HAP-1 (cell line): ENCODE measurements around the gene IP6K2.

Source experiments
- DNase-seq, 2 experiments: peaks; one replicate each; pipeline ENCODE4 v3.0.0-alpha.2; 2016 to 2020; ENCODE audit warnings: low spot score in 2 of 2
- H3K27me3 ChIP-seq: fragments of 250-450 bp; sonication (Bioruptor Pico); 2 replicates; pipeline ENCODE4 v1.5.1; 2020; ENCODE audit warnings: low read depth, mild to moderate bottlenecking, moderate library complexity
- H3K36me3 ChIP-seq: fragments of 250-450 bp; sonication (Bioruptor Pico); replicated peaks from 2 replicates; pipeline ENCODE4 v1.5.1; 2020; ENCODE audit warnings: mild to moderate bottlenecking
- H3K4me1 ChIP-seq: fragments of 250-450 bp; sonication (Bioruptor Pico); 2 replicates; pipeline ENCODE4 v1.5.1; 2020; ENCODE audit warnings: mild to moderate bottlenecking
- H3K4me3 ChIP-seq: fragments of 250-450 bp; sonication (Bioruptor Pico); 2 replicates; pipeline ENCODE4 v1.5.1; 2020; ENCODE audit warnings: mild to moderate bottlenecking, moderate library complexity
- H3K9me3 ChIP-seq: fragments of 250-450 bp; sonication (Bioruptor Pico); 2 replicates; pipeline ENCODE4 v1.5.1; 2020; ENCODE audit warnings: mild to moderate bottlenecking, moderate library complexity
- in situ Hi-C: fragments of 300-500 bp; cut with MboI; formaldehyde crosslinking; loops from 3 replicates; pipeline ENCODE4 v1.14.3; 2020; ENCODE audit warnings: low sequenced_read_pairs, inconsistent platforms, mixed read lengths

The IP6K2 gene

DNA sequence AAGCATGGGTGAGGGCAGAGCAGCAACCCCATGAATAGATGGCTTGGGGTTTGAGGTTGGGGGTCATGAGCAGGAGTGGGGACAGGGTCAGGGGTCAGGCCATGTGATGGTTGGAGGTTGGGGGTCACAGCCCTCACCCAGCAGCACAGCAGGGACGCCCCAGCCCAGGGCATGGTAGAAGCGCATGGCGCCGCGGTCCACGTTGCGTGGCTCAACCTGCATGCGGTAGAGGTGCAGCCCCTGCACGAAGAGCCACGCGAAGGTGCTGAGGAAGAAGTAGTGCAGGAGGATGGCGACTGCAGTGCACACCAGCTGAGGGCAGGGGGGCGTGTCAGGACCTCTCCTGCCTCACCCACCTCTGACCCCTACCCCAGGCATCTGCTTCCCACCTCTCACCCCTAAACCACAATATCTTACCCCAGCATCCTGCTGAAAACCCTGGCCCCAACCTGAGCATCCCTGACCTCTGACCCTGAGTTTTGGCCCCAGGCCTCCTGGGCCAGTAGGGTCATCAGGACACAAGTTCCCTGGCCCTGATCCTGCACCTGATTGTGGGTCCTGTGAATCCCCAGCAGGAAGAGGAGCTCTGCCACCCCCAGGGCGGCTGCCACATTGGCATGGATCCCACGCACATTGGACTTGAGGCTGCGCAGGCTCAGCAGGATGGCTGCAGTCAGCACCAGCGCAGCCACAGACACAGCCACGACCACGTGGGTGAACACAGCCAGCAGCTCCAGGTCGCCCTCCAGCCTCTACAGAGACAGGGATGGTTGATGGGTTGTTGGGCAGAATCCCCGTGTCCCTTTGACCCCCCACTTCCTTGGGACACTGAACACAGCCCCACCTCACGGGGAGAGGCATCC, 71.9 kb downstream of the IP6K2 start:
- no peak for DNase-seq
- H3K36me3 ChIP-seq, result no peaks in the 10 kb centered on the region; the same call in 1 of the 2 replicates
- H3K4me3 ChIP-seq, result no peak overlapping the region
- H3K9me3 ChIP-seq, result no peaks in the 10 kb centered on the region
- no peaks in the 10 kb centered on the region for H3K27me3 ChIP-seq
- in situ Hi-C loops, result no loop called here
- no peaks in the 10 kb centered on the region for H3K4me1 ChIP-seq

DNA sequence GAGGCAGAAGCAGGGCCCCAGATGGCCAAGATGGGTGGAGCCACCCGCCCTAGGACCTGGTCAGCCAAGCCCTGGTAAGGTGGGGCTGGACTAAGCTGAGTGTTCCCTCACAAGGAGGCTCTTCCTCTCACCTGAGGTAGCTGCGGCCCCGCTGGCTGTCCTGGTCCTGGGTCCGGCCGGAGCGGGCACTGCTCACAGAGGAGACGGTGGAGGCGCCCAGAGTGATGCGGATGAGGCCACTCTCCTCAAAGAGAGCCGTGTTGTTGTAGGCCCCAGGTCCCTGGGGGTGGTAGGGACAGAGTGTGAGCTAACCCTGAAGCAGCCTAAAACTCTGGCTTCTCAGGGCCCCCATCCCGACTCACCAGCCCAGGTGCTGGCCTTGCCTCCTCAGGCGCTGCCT, 74.4 kb downstream of the IP6K2 start:
- Histone ChIP-seq H3K36me3 (no peaks in the 10 kb centered on the region; the same call in 1 of the 2 replicates), H3K4me3 (no peak overlapping the region), H3K27me3 (no peaks in the 10 kb centered on the region), H3K4me1 (no peaks in the 10 kb centered on the region), H3K9me3 (no peaks in the 10 kb centered on the region)
- in situ Hi-C loops, result no loop called here
- no peak for DNase-seq

DNA sequence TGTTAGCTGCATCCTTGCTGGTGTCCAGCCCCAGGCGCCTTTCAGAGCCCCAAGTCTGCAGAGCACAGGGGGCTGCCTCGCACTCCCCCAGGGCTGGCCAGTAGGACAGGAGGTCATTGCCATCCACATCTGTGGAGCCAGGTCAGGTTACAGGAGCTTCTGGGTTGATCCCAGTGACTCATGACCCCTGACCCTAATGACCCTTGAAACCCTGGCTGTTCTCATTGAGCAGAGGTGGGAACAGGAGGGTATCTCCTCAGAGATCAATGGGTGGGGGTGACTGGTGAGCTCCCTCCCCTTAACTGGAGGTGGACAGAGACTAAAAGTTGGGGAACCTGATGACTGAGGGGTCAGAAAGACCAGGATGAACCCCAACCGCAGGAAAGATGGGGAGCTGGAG, 75.6 kb downstream of the IP6K2 start:
- H3K27me3 ChIP-seq, result no peaks in the 10 kb centered on the region
- H3K4me1 ChIP-seq, result peaks cover under 1% of the 10 kb centered on the region; the same call in 1 of the 2 replicates
- no peak for DNase-seq
- H3K4me3 ChIP-seq, result no peak overlapping the region
- in situ Hi-C loops, result no loop called here
- H3K9me3 ChIP-seq, result no peaks in the 10 kb centered on the region
- no peaks in the 10 kb centered on the region; the same call in 1 of the 2 replicates for H3K36me3 ChIP-seq

DNA sequence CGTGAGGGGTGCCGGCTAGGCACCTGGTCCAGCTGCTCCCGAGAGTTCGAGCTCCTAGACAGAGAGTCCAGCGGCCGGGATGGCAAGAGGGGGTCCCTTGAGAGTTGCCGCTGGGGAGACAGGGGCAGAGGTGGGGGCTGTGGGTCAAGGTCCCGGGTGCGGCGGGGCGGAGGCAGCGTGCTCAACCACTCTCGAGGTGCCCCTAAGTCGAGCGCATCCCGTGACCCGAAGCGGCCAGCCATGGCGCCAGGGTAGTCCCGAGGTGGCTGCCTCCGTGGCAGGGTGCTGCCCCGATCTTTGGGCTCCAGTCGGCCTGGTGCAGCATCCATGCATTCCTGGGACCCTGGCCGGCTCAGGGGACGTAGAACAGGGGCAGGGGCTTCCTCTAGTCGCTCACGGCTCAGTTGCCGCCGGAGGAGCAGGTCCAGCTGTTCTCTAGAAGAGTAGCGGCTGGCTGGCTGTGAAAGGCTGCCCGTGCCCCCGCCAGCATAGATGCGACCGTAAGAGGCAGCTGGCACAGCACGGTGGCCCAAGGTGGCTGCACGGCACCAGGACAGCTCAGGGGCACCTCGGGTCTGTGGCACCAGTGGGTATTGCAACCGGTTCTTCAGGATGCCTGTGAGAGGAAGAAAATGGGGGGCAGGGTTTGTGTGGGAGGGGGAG, 76.9 kb downstream of the IP6K2 start:
- Histone ChIP-seq H3K27me3 (no peaks in the 10 kb centered on the region), H3K9me3 (no peaks in the 10 kb centered on the region), H3K36me3 (no peaks in the 10 kb centered on the region; the same call in 1 of the 2 replicates), H3K4me1 (peaks cover 6% of the 10 kb centered on the region), H3K4me3 (no peak overlapping the region)
- no peak for DNase-seq
- in situ Hi-C loops, result no loop called here
